DND-41 (cell line): ENCODE measurements around the gene RIN3.

Experiments used
- ATAC-seq: fragments of 200-7000 bp; cut with Tn5 transposase; 3 replicates; pipeline ENCODE4 v1.9.1; 2021; ENCODE audit warnings: low read depth; ENCODE audit not compliant: insufficient read depth
- DNase-seq: peaks from one replicate; pipeline ENCODE4 v3.0.0-alpha.2; 2020
- H2AFZ ChIP-seq: 2 replicates; pipeline ENCODE4 v1.6.0; 2012; ENCODE audit warnings: low read depth, low read length
- H3K27ac ChIP-seq: 2 replicates; pipeline ENCODE4 v1.5.1; 2012; ENCODE audit warnings: low read length, inconsistent platforms
- H3K27me3 ChIP-seq: fragments of 200-600 bp; sonication (generic); 2 replicates; pipeline ENCODE4 v1.6.0; 2012; ENCODE audit warnings: low read length, mild to moderate bottlenecking, inconsistent platforms; ENCODE audit not compliant: insufficient read depth, poor library complexity
- H3K36me3 ChIP-seq: 2 replicates; pipeline ENCODE4 v1.5.1; 2012; ENCODE audit warnings: low read length, inconsistent platforms; ENCODE audit not compliant: insufficient read depth
- H3K4me1 ChIP-seq: 2 replicates; pipeline ENCODE4 v1.5.1; 2012; ENCODE audit warnings: mild to moderate bottlenecking, low read length; ENCODE audit not compliant: insufficient read depth
- H3K4me2 ChIP-seq: 2 replicates; pipeline ENCODE4 v1.6.0; 2012; ENCODE audit warnings: mild to moderate bottlenecking, moderate library complexity, low read length, inconsistent platforms; ENCODE audit not compliant: insufficient read depth
- H3K4me3 ChIP-seq, 2 experiments: fragments of 200-600 bp in 1 of 2; shearing (Covaris generic) in 1 of 2; 2 replicates each; pipeline ENCODE4 v1.5.1; 2012 to 2016; ENCODE audit warnings: inconsistent platforms in 2 of 2, low read length in 2 of 2, mild to moderate bottlenecking in 2 of 2, low read depth in 1 of 2, moderate library complexity in 1 of 2
- H3K79me2 ChIP-seq: 2 replicates; pipeline ENCODE4 v1.6.0; 2012; ENCODE audit warnings: low read length, inconsistent platforms; ENCODE audit not compliant: insufficient read depth
- H3K9ac ChIP-seq: 2 replicates; pipeline ENCODE4 v1.6.0; 2012; ENCODE audit warnings: low read depth, mild to moderate bottlenecking, inconsistent platforms, low read length, moderate library complexity
- H3K9me3 ChIP-seq: 2 replicates; pipeline ENCODE4 v1.5.1; 2012; ENCODE audit warnings: low read length, moderate library complexity, mild to moderate bottlenecking, inconsistent platforms; ENCODE audit not compliant: insufficient read depth, severe bottlenecking
- H4K20me1 ChIP-seq: 2 replicates; pipeline ENCODE4 v1.6.0; 2012; ENCODE audit warnings: low read length; ENCODE audit not compliant: insufficient read depth
- EZH2 ChIP-seq: IDR thresholded peaks from 3 replicates; pipeline ENCODE4 v1.6.1; 2012; ENCODE audit warnings: borderline replicate concordance, low read depth, mild to moderate bottlenecking, moderate library complexity, low read length, inconsistent platforms; ENCODE audit not compliant: severe bottlenecking
- TF ChIP-seq, protein P1 (sequence below): IDR thresholded peaks from 2 replicates; pipeline ENCODE4 v1.5.1; 2012; ENCODE audit warnings: borderline replicate concordance, low read length, moderate library complexity, mild to moderate bottlenecking; ENCODE audit not compliant: poor library complexity, severe bottlenecking; ENCODE audit errors: extremely low read depth

RIN3 gene

DNA sequence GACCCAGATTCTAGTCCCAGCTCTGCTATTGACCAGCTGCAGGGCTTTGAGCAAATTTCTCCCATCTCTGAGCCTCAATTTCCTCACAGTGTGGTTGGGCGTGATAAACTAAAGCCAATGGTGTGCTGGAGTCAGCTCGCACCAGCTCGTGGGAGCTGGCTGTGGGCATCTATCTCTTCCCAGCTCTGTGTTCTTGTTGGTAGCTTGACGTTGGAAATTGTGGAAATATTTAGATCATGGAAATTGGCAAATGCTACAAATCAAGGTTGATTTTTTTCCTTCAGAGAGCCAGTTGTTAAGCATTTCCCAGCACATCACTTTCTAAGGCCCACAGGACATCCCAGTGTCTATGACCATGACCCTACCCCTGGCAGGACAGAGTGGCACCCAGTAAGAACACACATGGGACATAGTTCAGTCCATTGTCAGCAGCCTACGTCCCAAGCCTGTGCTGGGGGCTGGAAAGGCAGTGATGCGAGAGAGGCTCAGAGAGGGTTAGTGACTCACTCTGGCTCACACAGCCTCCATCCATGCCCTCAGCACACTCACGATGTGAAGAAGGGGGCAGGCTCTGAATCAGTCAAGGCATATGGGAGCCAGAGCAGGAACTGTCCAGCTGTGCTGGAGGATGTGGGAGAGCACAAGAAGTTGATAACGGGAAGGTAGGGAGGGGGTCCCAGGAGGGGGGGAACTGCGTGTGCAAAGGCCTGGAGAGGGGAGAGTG is 157.2 kb downstream of the RIN3 start:
- no peaks in the 10 kb centered on the region for H3K79me2 ChIP-seq
- no peak overlapping the region for H3K4me3 ChIP-seq
- H3K9ac ChIP-seq: no peak overlapping the region
- H3K27ac ChIP-seq: no peak overlapping the region
- DNase-seq (no peak), ATAC-seq (no peak)
- H3K36me3 ChIP-seq: no peaks in the 10 kb centered on the region
- H3K4me1 ChIP-seq: no peaks in the 10 kb centered on the region
- H3K4me2 ChIP-seq: no peak overlapping the region
- no peak overlapping the region for H2AFZ ChIP-seq
- no peaks in the 10 kb centered on the region for H3K9me3 ChIP-seq
- H4K20me1 ChIP-seq: no peaks in the 10 kb centered on the region
- peaks cover 2% of the 10 kb centered on the region for H3K27me3 ChIP-seq
- TF ChIP-seq EZH2: no peak
- TF ChIP-seq, protein P1, sequence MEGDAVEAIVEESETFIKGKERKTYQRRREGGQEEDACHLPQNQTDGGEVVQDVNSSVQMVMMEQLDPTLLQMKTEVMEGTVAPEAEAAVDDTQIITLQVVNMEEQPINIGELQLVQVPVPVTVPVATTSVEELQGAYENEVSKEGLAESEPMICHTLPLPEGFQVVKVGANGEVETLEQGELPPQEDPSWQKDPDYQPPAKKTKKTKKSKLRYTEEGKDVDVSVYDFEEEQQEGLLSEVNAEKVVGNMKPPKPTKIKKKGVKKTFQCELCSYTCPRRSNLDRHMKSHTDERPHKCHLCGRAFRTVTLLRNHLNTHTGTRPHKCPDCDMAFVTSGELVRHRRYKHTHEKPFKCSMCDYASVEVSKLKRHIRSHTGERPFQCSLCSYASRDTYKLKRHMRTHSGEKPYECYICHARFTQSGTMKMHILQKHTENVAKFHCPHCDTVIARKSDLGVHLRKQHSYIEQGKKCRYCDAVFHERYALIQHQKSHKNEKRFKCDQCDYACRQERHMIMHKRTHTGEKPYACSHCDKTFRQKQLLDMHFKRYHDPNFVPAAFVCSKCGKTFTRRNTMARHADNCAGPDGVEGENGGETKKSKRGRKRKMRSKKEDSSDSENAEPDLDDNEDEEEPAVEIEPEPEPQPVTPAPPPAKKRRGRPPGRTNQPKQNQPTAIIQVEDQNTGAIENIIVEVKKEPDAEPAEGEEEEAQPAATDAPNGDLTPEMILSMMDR: no peak

DNA sequence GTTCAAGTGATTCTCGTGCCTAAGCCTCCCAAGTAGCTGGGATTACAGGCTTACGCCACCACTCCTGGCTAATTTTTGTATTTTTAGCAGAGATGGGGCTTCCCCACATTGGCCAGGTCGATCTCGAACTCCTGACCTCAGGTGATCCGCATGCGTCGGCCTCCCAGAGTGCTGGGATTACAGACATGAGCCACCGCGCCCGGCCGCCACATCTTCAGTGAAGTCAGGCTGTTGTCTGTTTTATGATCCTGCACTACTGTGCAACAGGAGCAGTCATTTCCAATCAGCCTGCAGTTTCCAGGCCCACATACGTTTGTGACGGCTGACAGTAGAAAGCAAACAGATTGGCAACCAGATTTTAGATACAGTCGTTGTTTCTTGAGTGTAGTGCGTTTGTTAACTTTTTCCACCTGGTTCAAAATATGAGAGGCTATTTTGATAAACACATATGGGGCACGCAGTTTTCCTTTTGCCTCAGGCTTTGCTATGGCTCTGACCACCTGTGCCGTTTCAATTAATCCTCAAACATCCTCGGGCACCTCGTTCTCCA is 160.1 kb downstream of the RIN3 start:
- Histone ChIP-seq H3K4me3 (no peak overlapping the region), H3K27ac (no peak overlapping the region), H3K79me2 (no peaks in the 10 kb centered on the region), H3K9ac (no peak overlapping the region), H3K27me3 (no peaks in the 10 kb centered on the region), H3K4me1 (no peaks in the 10 kb centered on the region), H2AFZ (no peak overlapping the region), H3K4me2 (no peak overlapping the region), H3K36me3 (no peaks in the 10 kb centered on the region), H4K20me1 (no peaks in the 10 kb centered on the region), H3K9me3 (no peaks in the 10 kb centered on the region)
- no peak for TF ChIP-seq EZH2
- TF ChIP-seq, protein P1: no peak
- DNase-seq (no peak), ATAC-seq (no peak)

DNA sequence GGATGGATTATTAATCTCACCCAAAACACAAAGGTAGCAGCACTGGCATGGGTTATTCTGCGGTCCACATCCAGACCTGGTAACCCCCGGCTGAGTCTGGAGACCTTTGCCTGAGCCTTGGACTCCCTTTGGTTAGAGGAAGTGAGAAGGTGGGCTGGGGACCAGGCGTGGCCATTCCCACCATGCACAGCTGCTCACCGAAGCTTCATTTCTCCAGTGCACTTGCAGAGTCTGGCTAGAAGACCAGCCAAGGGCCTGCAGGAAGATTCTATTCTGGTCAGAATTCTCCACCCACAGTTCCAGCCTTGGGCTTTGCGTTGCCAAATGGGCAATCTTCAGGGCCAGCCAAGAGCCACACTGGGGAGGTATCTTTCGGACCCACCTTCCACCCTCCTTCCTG is 161.8 kb downstream of the RIN3 start:
- no peak for ATAC-seq
- H3K27ac ChIP-seq: no peak overlapping the region
- no peak overlapping the region for H3K4me3 ChIP-seq
- H3K4me1 ChIP-seq: no peaks in the 10 kb centered on the region
- no peak for DNase-seq
- no peaks in the 10 kb centered on the region for H4K20me1 ChIP-seq
- no peaks in the 10 kb centered on the region for H3K9me3 ChIP-seq
- no peak overlapping the region for H3K4me2 ChIP-seq
- no peak overlapping the region for H2AFZ ChIP-seq
- no peaks in the 10 kb centered on the region for H3K27me3 ChIP-seq
- H3K36me3 ChIP-seq: no peaks in the 10 kb centered on the region
- no peak for TF ChIP-seq EZH2
- TF ChIP-seq, protein P1: no peak
- H3K79me2 ChIP-seq: no peaks in the 10 kb centered on the region
- no peak overlapping the region for H3K9ac ChIP-seq

DNA sequence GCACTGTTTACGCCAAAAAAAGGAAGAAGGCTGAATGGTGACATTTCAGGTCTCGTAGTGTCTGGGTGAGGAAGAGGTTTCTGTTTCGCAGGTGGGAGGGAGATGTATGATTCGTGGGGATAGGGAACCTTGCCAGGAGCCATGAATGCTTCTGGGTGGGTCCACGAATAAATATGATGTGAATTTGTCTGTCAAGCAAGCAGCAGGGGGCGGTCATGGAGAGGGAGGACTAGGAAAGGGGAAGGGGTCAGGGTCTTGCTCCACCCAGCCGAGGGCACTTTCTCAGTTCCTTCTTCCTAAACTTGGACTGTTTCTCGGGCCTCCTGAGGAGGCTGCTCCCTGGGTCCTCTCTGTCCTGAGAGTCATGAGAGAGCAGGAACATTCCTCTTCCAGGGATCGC is 162.4 kb downstream of the RIN3 start:
- Histone ChIP-seq H3K27ac (no peak overlapping the region), H3K4me3 (no peak overlapping the region), H3K36me3 (no peaks in the 10 kb centered on the region), H3K4me1 (no peaks in the 10 kb centered on the region), H3K27me3 (no peaks in the 10 kb centered on the region), H3K9me3 (no peaks in the 10 kb centered on the region), H2AFZ (no peak overlapping the region), H3K9ac (no peak overlapping the region), H3K4me2 (no peak overlapping the region), H3K79me2 (no peaks in the 10 kb centered on the region), H4K20me1 (no peaks in the 10 kb centered on the region)
- DNase-seq (no peak), ATAC-seq (no peak)
- TF ChIP-seq, protein P1: no peak
- TF ChIP-seq EZH2: no peak
